Activated T-helper 2 cell treated with anti-CD3 and anti-CD28 coated beads, Interferon-gamma antibody, Interleukin-2, Interleukin-4, amounts not matched to agents 10 μg/mL and 5 μg/mL and 100 μg/mL, durations not matched to agents 14 hours and 24 hours and 36 hours (primary cell): Measurements from ENCODE around the gene ASMTL. TPM values are rescaled to one million over a fixed set of nuclear protein-coding genes. Genes with fewer than 3 reads are reported as not detected.
A peak's percentile ranks its signal among the peaks of the same experiment; 100 is the strongest.
"Not testable (repeated sequence)": the region's sequence is repeated elsewhere in the genome, so short reads cannot be mapped to it uniquely, and the experiment has no call there.

Source experiments
- DNase-seq: peaks from one replicate; pipeline ENCODE4 v3.0.0; 2021; ENCODE audit warnings: low spot score
- H3K27ac Mint-ChIP-seq: one replicate; pipeline ENCODE4 v1.8.0; 2021; ENCODE audit warnings: mixed read lengths
- H3K27me3 Mint-ChIP-seq: one replicate; pipeline ENCODE4 v1.8.0; 2021; ENCODE audit warnings: low read depth, mixed read lengths
- H3K36me3 Mint-ChIP-seq: one replicate; pipeline ENCODE4 v1.8.0; 2021; ENCODE audit warnings: low read depth, mixed read lengths
- H3K4me1 Mint-ChIP-seq: one replicate; pipeline ENCODE4 v1.8.0; 2021; ENCODE audit warnings: low read depth, mixed read lengths
- H3K4me3 Mint-ChIP-seq: one replicate; pipeline ENCODE4 v1.8.0; 2021; ENCODE audit warnings: low read depth, mild to moderate bottlenecking, moderate library complexity, mixed read lengths
- H3K9me3 Mint-ChIP-seq: one replicate; pipeline ENCODE4 v1.8.0; 2021; ENCODE audit warnings: mixed read lengths
- intact Hi-C: fragments of 100-400 bp; cut with micrococcal nuclease; formaldehyde crosslinking; loops from one replicate; pipeline ENCODE4 v1.15.1; 2023
- total RNA-seq: library from RNA; stranded (reverse); gene quantifications from 2 replicates; pipeline ENCODE4 v1.2.3, GENCODE V29; 2022

The ASMTL gene
- total RNA-seq, 1 donor from 2014 or later: 41.8 TPM

DNA sequence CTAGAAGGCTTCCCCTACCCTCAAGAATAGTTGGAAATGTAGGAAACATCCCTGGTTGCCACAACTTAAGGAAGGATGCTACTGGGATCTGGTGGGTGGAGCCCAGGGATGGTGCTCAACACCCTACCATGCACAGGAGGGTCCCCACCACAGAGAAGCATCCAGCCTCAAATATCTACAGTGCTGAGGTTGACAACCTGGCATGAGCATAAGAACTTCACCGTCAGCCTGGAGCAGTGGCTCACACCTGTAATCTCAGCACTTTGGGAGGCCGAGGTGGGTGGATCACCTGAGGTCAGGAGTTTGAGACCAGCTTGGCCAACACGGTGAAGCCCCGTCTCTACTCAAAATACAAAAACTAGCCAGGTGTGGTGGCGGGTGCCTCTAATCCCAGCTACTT is 24.0 kb upstream of the ASMTL start:
- H3K36me3 Mint-ChIP-seq: peaks cover 83% of the 10 kb centered on the region
- H3K9me3 Mint-ChIP-seq: peaks cover 49% of the 10 kb centered on the region
- H3K27me3 Mint-ChIP-seq: no peaks in the 10 kb centered on the region
- no peak for DNase-seq
- no peak overlapping the region for H3K27ac Mint-ChIP-seq
- H3K4me3 Mint-ChIP-seq: no peak overlapping the region
- H3K4me1 Mint-ChIP-seq: peaks cover 60% of the 10 kb centered on the region
- intact Hi-C loops: no loop called here

DNA sequence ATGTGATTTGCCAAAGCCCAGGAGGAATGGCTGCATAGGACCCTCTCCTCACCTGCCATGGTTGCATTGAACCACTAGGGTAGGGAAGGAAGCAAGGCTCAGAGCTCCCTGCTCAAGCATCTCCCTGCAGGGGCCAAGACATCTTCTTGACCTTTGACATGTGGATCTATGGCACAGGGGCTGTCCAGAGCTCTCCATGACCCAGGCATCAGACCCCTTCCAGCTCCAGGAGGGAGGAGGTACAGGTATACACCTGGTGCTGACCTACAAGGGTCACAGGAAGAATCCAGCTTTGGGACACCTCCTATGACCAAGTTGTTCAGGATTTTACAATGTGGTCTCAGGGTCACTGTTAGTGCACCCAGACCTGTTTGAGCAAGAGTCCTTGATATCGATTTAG is 23.2 kb upstream of the ASMTL start:
- intact Hi-C loops: no loop called here
- Mint-ChIP-seq H3K27ac (peak overlapping the region; percentile 4), H3K4me1 (peaks cover 60% of the 10 kb centered on the region), H3K4me3 (no peak overlapping the region), H3K9me3 (peaks cover 49% of the 10 kb centered on the region), H3K27me3 (no peaks in the 10 kb centered on the region), H3K36me3 (peaks cover 83% of the 10 kb centered on the region)
- DNase-seq: peak; percentile 6

DNA sequence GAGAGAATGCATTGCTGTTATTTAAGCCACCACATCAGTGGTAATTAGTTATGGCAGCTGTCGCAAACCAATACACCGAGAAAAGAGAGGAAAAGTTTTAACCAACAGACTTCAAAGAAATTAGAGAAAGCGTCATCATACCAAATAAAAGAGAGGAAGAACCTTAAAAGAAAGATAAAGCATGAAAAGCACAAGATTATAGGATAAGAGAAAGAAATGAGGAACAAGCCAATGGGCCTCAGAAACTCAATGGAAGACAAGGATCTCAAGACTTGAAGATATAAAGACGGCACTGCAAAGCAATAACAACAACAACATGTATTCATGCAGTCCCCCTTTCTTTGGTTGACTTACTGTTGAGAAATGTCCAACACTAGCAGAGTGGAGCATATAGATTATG is 22.8 kb upstream of the ASMTL start:
- Mint-ChIP-seq H3K27me3 (no peaks in the 10 kb centered on the region), H3K4me3 (no peak overlapping the region), H3K36me3 (peaks cover 83% of the 10 kb centered on the region), H3K9me3 (peaks cover 49% of the 10 kb centered on the region), H3K27ac (no peak overlapping the region), H3K4me1 (peaks cover 59% of the 10 kb centered on the region)
- intact Hi-C loops: no loop called here
- DNase-seq: no peak

DNA sequence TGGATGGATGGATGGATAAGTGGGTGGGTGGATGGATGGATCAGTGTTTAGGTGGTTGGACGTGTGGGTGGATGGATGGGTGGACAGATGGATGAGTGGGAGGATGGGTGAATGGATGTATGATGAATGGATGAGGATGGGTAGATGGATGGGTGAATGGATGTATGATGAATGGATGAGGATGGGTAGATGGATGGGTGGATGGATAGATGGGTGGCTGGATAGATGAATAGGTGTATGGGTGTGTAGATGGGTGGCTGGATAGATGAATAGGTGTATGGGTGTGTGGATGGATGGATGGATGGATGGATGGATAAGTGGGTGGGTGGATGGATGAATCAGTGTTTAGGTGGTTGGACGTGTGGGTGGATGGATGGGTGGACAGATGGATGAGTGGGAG is 21.9 kb upstream of the ASMTL start:
- intact Hi-C loops, H3K4me3 Mint-ChIP-seq, H3K27me3 Mint-ChIP-seq, H3K27ac Mint-ChIP-seq: not testable (repeated sequence)
- Mint-ChIP-seq H3K36me3 (peaks cover 74% of the 10 kb centered on the region), H3K4me1 (peaks cover 57% of the 10 kb centered on the region), H3K9me3 (peaks cover 45% of the 10 kb centered on the region)
- DNase-seq: peak; percentile 4

DNA sequence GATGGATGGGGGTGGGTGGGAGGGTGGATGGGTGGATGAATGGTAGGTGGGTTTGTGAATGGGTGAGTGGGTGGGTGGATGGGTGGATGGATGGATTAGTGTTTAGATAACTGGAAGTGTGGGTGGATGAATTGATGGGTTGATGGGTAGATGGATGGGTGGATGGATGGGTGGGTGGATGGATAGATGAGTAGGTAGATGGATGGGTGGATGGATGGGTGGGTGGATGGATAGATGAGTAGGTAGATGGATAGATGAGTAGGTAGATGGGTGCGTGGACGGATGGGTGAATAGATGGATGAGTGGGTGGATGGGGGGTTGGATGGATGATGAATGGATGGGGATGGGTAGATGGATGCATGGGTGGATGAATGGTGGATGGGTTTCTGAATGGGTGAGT is 20.3 kb upstream of the ASMTL start:
- H3K36me3 Mint-ChIP-seq: peaks cover 63% of the 10 kb centered on the region
- H3K4me3 Mint-ChIP-seq: no peak overlapping the region
- no peaks in the 10 kb centered on the region for H3K27me3 Mint-ChIP-seq
- peak overlapping the region; percentile 73 for H3K27ac Mint-ChIP-seq
- H3K9me3 Mint-ChIP-seq: peaks cover 37% of the 10 kb centered on the region
- intact Hi-C loops: loop anchor here (1.0 kb wide), 1 partner anchor 8 kb away; no protein-coding TSS in a partner anchor
- no peak for DNase-seq
- peaks cover 55% of the 10 kb centered on the region for H3K4me1 Mint-ChIP-seq

DNA sequence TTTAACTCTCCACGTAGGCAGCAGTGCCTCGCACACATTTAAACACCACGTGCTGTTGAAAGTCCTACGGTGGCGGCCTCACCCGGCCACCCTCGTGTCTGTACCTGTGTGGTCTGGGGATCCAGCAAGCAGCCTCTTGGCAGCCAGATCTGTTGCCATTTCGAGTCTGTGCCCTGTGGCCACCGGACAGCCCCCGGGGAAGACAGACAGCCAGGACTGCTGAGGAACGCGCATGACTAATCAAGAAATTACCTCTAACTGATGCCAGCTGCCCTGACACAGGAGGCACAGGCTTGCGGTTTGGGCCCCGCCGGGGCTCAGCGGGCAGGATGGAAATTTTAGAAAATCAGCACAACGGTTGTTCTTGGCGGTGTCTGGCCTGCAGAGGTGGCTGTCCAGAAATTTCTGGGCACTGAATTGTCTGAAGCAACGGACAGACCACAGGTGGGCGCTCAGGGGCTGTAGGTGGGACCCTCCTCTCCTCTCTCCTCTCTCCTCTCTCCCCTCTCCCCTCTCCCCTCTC is 15.6 kb upstream of the ASMTL start:
- peak; percentile 72 for DNase-seq
- Mint-ChIP-seq H3K36me3 (peaks cover 48% of the 10 kb centered on the region), H3K4me3 (peak overlapping the region; percentile 60), H3K9me3 (peaks cover 13% of the 10 kb centered on the region), H3K27ac (peak overlapping the region; percentile 94), H3K4me1 (peaks cover 72% of the 10 kb centered on the region), H3K27me3 (no peaks in the 10 kb centered on the region)
- intact Hi-C loops: loop anchor here (1.0 to 5.0 kb wide), 3 partner anchors 13 to 69 kb away; partner anchors contain the start of gene P2RY8

DNA sequence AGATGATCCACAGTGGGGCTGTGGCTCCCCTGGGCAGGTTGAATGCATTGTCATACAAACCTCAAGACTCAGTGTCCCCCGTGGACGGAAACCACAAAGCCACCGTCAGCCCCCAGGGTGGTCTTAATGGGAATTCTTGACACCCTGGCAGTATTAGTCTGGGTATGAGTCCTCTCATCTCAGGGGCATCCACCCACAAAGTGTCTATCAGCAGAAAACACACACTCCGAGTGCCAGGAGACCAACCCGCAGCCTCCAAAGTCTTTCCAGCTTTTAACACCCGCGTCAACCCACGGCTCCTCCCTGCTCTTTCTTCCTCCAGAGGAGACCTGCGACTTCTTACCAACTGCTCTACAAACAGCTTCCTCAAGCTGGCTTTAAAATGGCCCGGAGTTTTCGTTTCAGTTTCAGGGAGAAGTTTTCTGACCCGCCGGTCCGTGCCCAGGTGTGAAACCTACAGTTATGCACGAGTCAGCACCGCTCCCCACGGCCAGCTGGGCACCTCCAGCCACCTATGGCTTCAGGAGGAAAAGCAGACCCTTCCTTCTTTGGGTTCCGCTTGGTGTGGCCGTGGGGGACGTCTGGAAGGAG is 14.4 kb upstream of the ASMTL start:
- intact Hi-C loops: loop anchor here (5.0 kb wide), 1 partner anchor 35 kb away; no protein-coding TSS in a partner anchor
- Mint-ChIP-seq H3K27me3 (no peaks in the 10 kb centered on the region), H3K27ac (peak overlapping the region; percentile 94), H3K4me3 (peak overlapping the region; percentile 60), H3K9me3 (peaks cover 3% of the 10 kb centered on the region), H3K36me3 (peaks cover 38% of the 10 kb centered on the region), H3K4me1 (peaks cover 79% of the 10 kb centered on the region)
- DNase-seq: peak; percentile 56

DNA sequence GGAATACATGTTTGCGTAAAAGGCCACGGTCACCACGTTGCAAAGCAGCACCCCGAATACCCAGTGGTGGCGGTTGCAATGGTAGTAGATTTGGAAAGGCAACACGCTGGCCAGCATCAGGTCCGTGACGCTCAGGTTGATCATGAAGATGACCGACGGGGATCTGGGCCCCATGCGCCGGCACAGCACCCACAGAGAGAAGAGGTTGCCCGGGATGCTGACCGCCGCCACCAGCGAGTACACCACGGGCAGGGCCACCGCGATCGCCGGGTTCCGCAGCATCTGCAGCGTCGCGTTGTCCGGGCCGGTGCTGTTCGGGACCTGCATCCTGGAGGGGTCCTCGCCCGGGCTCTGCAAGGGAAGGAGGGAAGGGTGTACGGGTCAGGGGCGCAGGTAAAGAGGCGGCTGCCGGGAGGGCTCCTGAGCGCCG is 13.5 kb upstream of the ASMTL start:
- H3K4me3 Mint-ChIP-seq: peak overlapping the region; percentile 60
- no peak for DNase-seq
- no peaks in the 10 kb centered on the region for H3K9me3 Mint-ChIP-seq
- intact Hi-C loops: loop anchor here (5.0 kb wide), 1 partner anchor 36 kb away; no protein-coding TSS in a partner anchor
- peaks cover 31% of the 10 kb centered on the region for H3K36me3 Mint-ChIP-seq
- peak overlapping the region; percentile 74 for H3K27ac Mint-ChIP-seq
- peaks cover 74% of the 10 kb centered on the region for H3K4me1 Mint-ChIP-seq
- no peaks in the 10 kb centered on the region for H3K27me3 Mint-ChIP-seq

DNA sequence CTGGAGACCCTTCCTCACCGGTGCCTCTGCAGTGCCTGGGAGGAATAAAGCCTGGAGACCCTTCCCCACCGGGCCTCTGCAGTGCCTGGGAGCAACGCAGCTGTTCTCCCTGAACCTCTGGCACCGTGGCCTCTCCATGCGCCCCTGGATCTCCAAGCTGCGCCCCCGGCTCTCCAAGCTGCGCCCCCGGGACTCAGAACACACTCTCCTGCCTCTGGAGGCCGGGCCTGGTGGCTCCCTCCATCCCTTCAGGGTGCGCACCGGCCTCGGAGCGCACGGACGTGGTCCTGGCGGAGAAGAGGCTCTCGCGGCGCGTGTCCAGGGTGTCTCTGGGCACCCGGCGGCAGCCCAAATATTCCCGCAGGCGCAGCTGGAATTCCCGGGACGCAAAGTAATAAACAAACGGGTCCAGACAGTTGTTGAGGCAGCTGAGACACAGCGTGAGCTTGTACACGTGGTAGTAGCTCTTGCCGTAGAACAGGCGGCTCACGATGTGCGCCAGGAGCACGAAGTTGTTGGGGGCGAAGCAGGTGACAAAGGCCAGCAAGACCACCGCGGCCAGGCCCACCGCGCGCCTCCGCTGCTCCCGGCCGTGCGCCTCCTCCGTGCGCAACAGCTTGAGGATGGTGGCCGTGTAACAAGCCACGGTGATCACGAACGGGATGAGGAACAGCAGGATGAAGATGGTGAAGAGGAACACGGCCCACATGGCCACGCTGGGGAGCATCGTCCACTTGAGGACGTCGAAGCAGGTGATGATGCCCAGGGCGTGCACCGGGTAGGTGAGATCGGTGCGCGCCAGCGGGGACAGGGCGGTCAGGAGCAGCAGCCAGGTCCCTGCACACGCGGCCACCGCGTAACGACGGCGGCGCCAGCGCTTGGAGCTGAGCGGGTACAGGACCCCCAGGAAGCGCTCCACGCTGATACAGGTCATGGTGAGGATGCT is 12.8 kb upstream of the ASMTL start:
- peaks cover 73% of the 10 kb centered on the region for H3K4me1 Mint-ChIP-seq
- H3K9me3 Mint-ChIP-seq: no peaks in the 10 kb centered on the region
- peak; percentile 8 for DNase-seq
- intact Hi-C loops: loop anchor here (5.0 kb wide), 1 partner anchor 37 kb away; no protein-coding TSS in a partner anchor
- no peaks in the 10 kb centered on the region for H3K27me3 Mint-ChIP-seq
- peaks cover 31% of the 10 kb centered on the region for H3K36me3 Mint-ChIP-seq
- peak overlapping the region; percentile 76 for H3K4me3 Mint-ChIP-seq
- H3K27ac Mint-ChIP-seq: peak overlapping the region; percentile 96

DNA sequence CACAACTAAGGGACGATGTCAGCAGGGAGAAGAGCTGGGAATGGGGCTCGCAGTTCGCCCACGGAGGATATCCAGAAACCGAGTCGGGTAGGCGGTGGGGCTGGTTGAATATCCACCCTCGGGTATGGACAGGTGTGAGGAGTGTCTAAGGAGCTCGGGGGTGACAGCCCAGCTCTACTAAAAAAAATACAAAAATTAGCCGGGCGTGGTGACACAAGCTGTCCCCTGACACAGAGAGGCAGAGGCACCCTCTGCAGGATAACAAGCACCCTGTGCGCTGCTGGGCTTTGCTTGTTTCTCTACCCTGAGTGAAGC is 12.2 kb upstream of the ASMTL start:
- Mint-ChIP-seq H3K4me1 (peaks cover 68% of the 10 kb centered on the region), H3K27me3 (no peaks in the 10 kb centered on the region), H3K4me3 (peak overlapping the region; percentile 76), H3K9me3 (no peaks in the 10 kb centered on the region), H3K27ac (peak overlapping the region; percentile 96), H3K36me3 (peaks cover 31% of the 10 kb centered on the region)
- no peak for DNase-seq
- intact Hi-C loops: loop anchor here (5.0 kb wide), 2 partner anchors 37 to 1247 kb away; no protein-coding TSS in a partner anchor

DNA sequence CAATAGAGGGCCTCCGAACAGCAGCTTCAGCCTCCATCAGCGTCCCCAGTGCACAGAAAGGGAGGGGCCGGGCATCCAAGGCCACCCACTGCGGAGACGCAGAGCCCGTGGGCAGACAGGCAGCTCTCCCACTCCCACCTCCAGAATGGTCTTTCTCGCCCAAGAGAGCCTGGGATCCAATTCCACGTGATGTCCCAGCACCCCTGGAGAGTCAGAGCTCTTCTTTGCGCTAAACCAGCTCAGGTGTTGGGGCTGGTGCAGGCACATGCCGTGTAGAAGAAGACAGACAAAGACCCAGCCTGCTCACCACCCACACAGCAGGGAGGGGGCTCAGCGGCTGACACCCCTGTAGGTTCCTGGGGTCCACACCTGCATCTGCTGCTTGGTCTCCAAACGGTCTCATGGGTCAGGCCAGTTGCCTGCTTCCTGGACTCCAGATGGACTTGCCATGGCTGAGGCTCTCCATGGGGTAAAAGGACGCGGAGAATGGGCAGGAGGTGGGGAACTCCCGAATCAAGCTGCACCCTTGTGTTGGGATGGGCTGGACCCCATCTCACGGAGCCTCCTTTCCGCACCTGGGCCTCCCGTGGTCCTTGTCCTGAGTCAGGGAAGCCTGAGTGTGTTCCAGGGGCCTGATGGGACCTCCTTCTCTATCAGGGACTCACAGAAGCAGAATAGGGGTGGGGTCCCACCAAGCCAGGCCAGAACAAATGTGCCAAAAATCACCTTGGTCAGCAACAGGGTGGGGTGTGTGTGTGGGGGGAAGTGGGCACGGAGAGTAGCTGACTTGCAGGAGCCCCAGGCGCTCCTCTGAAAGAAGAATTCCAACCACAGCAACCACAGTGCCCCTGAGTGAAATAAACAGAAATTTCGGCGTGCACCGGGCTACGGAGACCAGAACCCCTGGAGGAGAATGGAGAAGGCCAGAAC is 11.6 kb upstream of the ASMTL start:
- intact Hi-C loops: loop anchor here (5.0 kb wide), 1 partner anchor 1248 kb away; no protein-coding TSS in a partner anchor
- H3K4me1 Mint-ChIP-seq: peaks cover 63% of the 10 kb centered on the region

DNA sequence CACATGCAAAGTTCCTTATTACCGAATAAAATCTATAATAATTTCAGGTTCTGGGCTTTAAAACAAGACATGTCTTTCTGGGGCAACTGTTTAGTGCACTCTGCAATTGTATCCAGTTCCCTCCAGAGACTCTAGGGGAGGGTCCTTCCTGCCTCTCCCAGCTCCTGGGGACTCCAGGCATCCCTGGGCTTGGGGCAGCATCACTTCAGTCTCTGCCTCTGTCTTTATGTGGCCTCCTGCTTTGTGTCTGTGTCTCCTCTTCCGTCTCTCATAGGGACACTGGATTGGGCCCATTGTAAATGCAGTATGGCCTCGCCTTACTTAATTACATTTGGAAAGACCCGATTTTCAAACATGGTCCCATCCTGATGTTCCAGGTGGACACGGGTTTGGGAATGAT is 10.9 kb upstream of the ASMTL start:
- Mint-ChIP-seq H3K4me1 (peaks cover 60% of the 10 kb centered on the region), H3K27ac (peak overlapping the region; percentile 96)
- peak; percentile 7 for DNase-seq

More for the DNA sequence above, 11.6 kb upstream of the ASMTL start:
- Mint-ChIP-seq H3K9me3 (no peaks in the 10 kb centered on the region), H3K27ac (peak overlapping the region; percentile 96), H3K27me3 (no peaks in the 10 kb centered on the region), H3K36me3 (peaks cover 31% of the 10 kb centered on the region), H3K4me3 (peak overlapping the region; percentile 76)
- peak; percentile 35 for DNase-seq

More for the DNA sequence above, 10.9 kb upstream of the ASMTL start:
- peaks cover 31% of the 10 kb centered on the region for H3K36me3 Mint-ChIP-seq
- no peaks in the 10 kb centered on the region for H3K27me3 Mint-ChIP-seq
- no peaks in the 10 kb centered on the region for H3K9me3 Mint-ChIP-seq
- intact Hi-C loops: loop anchor here (2.0 to 5.0 kb wide), 2 partner anchors 17 to 1249 kb away; no protein-coding TSS in a partner anchor
- H3K4me3 Mint-ChIP-seq: peak overlapping the region; percentile 59
